PFSK-1 (cell line): ENCODE measurements around the gene TLNRD1.

ENCODE experiments used
- FOXP2 ChIP-seq: optimal IDR thresholded peaks from 2 replicates; pipeline ENCODE3; 2011; ENCODE audit warnings: borderline replicate concordance, control low read depth, inconsistent platforms; ENCODE audit not compliant: insufficient read depth; ENCODE audit errors: extremely low read length, extremely low read depth
- POLR2AphosphoS5 ChIP-seq: IDR thresholded peaks from 2 replicates; pipeline ENCODE4 v1.6.1; 2012; ENCODE audit warnings: low read depth, mild to moderate bottlenecking, control low read depth, low read length, moderate library complexity
- SIN3A ChIP-seq: IDR thresholded peaks from 2 replicates; pipeline ENCODE4 v1.6.1; 2012; ENCODE audit warnings: mild to moderate bottlenecking, low read length, moderate library complexity, borderline replicate concordance; ENCODE audit not compliant: insufficient read depth
- TAF1 ChIP-seq: IDR thresholded peaks from 2 replicates; pipeline ENCODE4 v1.6.1; 2012; ENCODE audit warnings: low read length, control low read depth, borderline replicate concordance; ENCODE audit not compliant: insufficient read depth
- TF ChIP-seq, protein P1 (sequence below), 2 experiments: IDR thresholded peaks; 2 replicates each; pipeline versions ENCODE4 v1.6.1 to v1.8.0; 2011 to 2012; ENCODE audit warnings: low read depth in 2 of 2, low read length in 2 of 2, control low read depth in 1 of 2, inconsistent platforms in 1 of 2, mild to moderate bottlenecking in 1 of 2, moderate library complexity in 1 of 2; ENCODE audit not compliant: insufficient read depth in 1 of 2

Gene TLNRD1

DNA sequence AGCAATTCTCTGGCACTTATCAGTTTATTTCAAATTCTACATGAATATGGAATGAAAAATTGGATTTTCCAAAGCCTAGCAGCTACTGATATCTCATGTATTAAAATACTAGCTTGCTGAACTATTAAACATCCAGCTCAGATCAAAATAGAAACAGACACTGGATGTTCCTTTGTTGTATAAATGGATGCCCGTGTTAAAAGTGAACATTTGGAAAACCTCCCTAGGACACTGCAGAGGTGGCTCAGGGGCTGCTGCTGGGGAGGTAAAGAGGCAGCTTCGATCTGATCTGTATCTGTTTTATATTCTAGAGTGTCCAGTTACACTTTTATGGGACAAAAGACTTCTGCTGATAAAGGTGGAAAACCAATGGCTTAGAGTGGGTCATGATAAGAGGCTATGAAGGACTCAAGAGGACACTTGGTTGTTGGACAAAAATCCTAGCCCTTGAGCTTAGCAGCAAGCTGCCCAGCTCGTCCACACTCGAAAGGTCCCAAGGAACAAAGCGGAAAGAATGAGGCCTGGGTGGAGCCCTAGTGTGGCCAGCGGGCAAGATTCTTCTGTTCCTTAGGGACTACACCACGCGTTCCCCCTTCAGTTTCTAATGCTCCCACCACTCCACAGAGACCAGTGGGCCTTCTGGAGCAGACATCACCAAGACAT is 21.1 kb upstream of the TLNRD1 start:
- TF ChIP-seq POLR2AphosphoS5: no peak
- TF ChIP-seq FOXP2: no peak
- no peak for TF ChIP-seq SIN3A
- TF ChIP-seq TAF1: no peak
- TF ChIP-seq, protein P1, sequence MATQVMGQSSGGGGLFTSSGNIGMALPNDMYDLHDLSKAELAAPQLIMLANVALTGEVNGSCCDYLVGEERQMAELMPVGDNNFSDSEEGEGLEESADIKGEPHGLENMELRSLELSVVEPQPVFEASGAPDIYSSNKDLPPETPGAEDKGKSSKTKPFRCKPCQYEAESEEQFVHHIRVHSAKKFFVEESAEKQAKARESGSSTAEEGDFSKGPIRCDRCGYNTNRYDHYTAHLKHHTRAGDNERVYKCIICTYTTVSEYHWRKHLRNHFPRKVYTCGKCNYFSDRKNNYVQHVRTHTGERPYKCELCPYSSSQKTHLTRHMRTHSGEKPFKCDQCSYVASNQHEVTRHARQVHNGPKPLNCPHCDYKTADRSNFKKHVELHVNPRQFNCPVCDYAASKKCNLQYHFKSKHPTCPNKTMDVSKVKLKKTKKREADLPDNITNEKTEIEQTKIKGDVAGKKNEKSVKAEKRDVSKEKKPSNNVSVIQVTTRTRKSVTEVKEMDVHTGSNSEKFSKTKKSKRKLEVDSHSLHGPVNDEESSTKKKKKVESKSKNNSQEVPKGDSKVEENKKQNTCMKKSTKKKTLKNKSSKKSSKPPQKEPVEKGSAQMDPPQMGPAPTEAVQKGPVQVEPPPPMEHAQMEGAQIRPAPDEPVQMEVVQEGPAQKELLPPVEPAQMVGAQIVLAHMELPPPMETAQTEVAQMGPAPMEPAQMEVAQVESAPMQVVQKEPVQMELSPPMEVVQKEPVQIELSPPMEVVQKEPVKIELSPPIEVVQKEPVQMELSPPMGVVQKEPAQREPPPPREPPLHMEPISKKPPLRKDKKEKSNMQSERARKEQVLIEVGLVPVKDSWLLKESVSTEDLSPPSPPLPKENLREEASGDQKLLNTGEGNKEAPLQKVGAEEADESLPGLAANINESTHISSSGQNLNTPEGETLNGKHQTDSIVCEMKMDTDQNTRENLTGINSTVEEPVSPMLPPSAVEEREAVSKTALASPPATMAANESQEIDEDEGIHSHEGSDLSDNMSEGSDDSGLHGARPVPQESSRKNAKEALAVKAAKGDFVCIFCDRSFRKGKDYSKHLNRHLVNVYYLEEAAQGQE (IDR thresholded peaks at IDR 0.05; ENCODE audit: insufficient read depth in 1 of 2, low read depth in 2 of 2, low read length in 2 of 2): no peak

DNA sequence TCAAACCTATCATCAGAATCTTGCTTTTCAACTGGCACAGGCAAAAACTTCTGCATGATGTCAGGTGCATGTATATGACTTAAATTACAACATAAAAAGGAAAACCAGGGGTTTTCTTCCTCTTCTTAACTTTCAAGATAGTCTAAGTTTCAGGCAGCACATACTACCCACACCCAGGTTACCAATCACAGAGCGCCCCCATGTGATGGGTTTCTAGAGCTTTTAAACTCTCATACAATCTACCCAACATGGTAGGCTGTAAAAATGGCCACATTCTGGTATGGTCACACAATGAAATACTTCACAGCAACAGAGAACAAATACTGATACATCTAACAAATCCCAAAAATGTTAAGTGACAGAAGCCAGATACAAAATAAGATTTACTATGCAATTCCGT is 18.5 kb upstream of the TLNRD1 start:
- no peak for TF ChIP-seq SIN3A
- no peak for TF ChIP-seq FOXP2
- TF ChIP-seq, protein P1 (IDR thresholded peaks at IDR 0.05; ENCODE audit: insufficient read depth in 1 of 2, low read depth in 2 of 2, low read length in 2 of 2): no peak
- no peak for TF ChIP-seq POLR2AphosphoS5
- no peak for TF ChIP-seq TAF1

GRCh38 chr15:80982839-80983238 is 17.9 kb upstream of the TLNRD1 start:
- TF ChIP-seq TAF1: no peak
- no peak for TF ChIP-seq POLR2AphosphoS5
- TF ChIP-seq, protein P1 (IDR thresholded peaks at IDR 0.05; ENCODE audit: insufficient read depth in 1 of 2, low read depth in 2 of 2, low read length in 2 of 2): no peak
- no peak for TF ChIP-seq FOXP2
- TF ChIP-seq SIN3A: no peak

- TF ChIP-seq SIN3A: no peak
- TF ChIP-seq FOXP2: no peak
- TF ChIP-seq, protein P1 (IDR thresholded peaks at IDR 0.05; ENCODE audit: insufficient read depth in 1 of 2, low read depth in 2 of 2, low read length in 2 of 2): no peak
- TF ChIP-seq TAF1: no peak
- TF ChIP-seq POLR2AphosphoS5: no peak
Measured at GRCh38 chr15:80984856-80985255, 15.9 kb upstream of the TLNRD1 start.
